Measurements from ENCODE around the gene PLEKHG5.

The PLEKHG5 gene

GRCh38 chr1:6491480-6491962, at the start of gene PLEKHG5:
Gene PLEKHG5 (minus strand): TSS chr1:6491667. CDS start chr1:6477571, 14,096 bp downstream.
- DNase-seq (ENCODE audit: low spot score) = no peak

- DNase-seq (ENCODE audit: low spot score) = no peak
Observed at GRCh38 chr1:6538956-6539355, 47.5 kb upstream of the PLEKHG5 start.

GRCh38 chr1:6536291-6536690, 44.8 kb upstream of the PLEKHG5 start:
- no peak for DNase-seq (ENCODE audit: low spot score)

- DNase-seq (ENCODE audit: low spot score) = no peak
Observed at GRCh38 chr1:6535214-6535613, 43.7 kb upstream of the PLEKHG5 start.

GRCh38 chr1:6534248-6534822, 42.9 kb upstream of the PLEKHG5 start:
- no peak for DNase-seq (ENCODE audit: low spot score)

GRCh38 chr1:6531996-6532395, 40.5 kb upstream of the PLEKHG5 start:
- DNase-seq (ENCODE audit: low spot score) = no peak

GRCh38 chr1:6530504-6531160, 39.2 kb upstream of the PLEKHG5 start:
- DNase-seq (ENCODE audit: low spot score) = no peak

- DNase-seq (ENCODE audit: low spot score) = no peak
Observed at GRCh38 chr1:6528492-6528891, 37.0 kb upstream of the PLEKHG5 start.

GRCh38 chr1:6526316-6526715, 34.8 kb upstream of the PLEKHG5 start:
- DNase-seq (ENCODE audit: low spot score) = no peak

- DNase-seq (ENCODE audit: low spot score) = peak; percentile 38
Observed at GRCh38 chr1:6523566-6523965, 32.1 kb upstream of the PLEKHG5 start.

- DNase-seq (ENCODE audit: low spot score) = no peak
Observed at GRCh38 chr1:6521536-6521935, 30.1 kb upstream of the PLEKHG5 start.

- no peak for DNase-seq (ENCODE audit: low spot score)
Observed at GRCh38 chr1:6519935-6520671, 28.6 kb upstream of the PLEKHG5 start.

GRCh38 chr1:6519491-6519934, 28.0 kb upstream of the PLEKHG5 start:
- no peak for DNase-seq (ENCODE audit: low spot score)

- DNase-seq (ENCODE audit: low spot score) = no peak
Observed at GRCh38 chr1:6517435-6517851, 26.0 kb upstream of the PLEKHG5 start.

GRCh38 chr1:6515771-6516170, 24.3 kb upstream of the PLEKHG5 start:
- DNase-seq (ENCODE audit: low spot score) = no peak

GRCh38 chr1:6513320-6513801, 21.9 kb upstream of the PLEKHG5 start:
- DNase-seq (ENCODE audit: low spot score) = no peak

GRCh38 chr1:6512908-6513280, 21.4 kb upstream of the PLEKHG5 start:
- no peak for DNase-seq (ENCODE audit: low spot score)

- no peak for DNase-seq (ENCODE audit: low spot score)
Observed at GRCh38 chr1:6512245-6512907, 20.9 kb upstream of the PLEKHG5 start.

- DNase-seq (ENCODE audit: low spot score) = no peak
Observed at GRCh38 chr1:6511561-6512244, 20.2 kb upstream of the PLEKHG5 start.

GRCh38 chr1:6511056-6511455, 19.6 kb upstream of the PLEKHG5 start:
- DNase-seq (ENCODE audit: low spot score) = no peak

- DNase-seq (ENCODE audit: low spot score) = no peak
Observed at GRCh38 chr1:6510493-6510892, 19.0 kb upstream of the PLEKHG5 start.

GRCh38 chr1:6509919-6510291, 18.4 kb upstream of the PLEKHG5 start:
- DNase-seq (ENCODE audit: low spot score) = no peak

All from germinal center (tissue), 1 donor.